NCI-H2227 (cell line): Measurements from ENCODE around the gene NLK.
A peak's percentile ranks its signal among the peaks of the same experiment; 100 is the strongest.
"Not testable (repeated sequence)": the region's sequence is repeated elsewhere in the genome, so short reads cannot be mapped to it uniquely, and the experiment has no call there.

Experiments used
- DNase-seq: peaks from one replicate; lab custom pipeline; 2025; ENCODE audit not compliant: unreplicated experiment; lab: John Stamatoyannopoulos, UW

Gene NLK

DNA sequence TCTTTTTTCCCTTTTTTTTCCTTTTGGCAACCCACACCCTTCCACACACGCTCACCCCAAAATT, at the start of gene NLK:
Gene NLK (plus strand): TSS at position 21 of the 64 bp plus-strand sequence. CDS start 197 bp downstream, outside the sequence.
- DNase-seq = no peak

DNA sequence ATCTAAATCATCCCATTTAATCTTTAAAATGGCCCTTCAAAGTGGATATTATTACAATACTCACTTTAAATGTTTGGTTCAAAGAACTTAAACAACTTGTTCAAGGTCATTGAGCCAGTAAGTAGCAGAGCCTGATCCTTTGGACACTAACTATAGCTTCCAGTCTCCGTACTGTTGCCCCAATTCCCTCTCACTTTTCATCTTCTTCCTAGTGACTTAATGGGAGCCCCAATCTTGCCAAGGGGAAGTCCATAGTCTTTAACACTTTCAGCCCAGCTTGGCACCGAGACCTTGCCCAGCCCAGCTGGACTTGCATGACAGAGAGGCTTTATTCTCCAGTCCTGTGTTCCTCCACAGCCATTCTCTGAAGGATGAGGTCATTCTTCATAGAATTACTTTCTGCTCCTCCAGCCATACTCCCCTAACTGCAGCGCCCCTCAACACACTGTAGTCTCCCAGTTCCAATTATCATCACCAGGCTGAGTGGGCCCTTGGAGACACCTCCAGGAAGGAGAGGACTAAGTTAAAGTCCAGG, 49.2 kb upstream of the NLK start:
- no peak for DNase-seq

DNA sequence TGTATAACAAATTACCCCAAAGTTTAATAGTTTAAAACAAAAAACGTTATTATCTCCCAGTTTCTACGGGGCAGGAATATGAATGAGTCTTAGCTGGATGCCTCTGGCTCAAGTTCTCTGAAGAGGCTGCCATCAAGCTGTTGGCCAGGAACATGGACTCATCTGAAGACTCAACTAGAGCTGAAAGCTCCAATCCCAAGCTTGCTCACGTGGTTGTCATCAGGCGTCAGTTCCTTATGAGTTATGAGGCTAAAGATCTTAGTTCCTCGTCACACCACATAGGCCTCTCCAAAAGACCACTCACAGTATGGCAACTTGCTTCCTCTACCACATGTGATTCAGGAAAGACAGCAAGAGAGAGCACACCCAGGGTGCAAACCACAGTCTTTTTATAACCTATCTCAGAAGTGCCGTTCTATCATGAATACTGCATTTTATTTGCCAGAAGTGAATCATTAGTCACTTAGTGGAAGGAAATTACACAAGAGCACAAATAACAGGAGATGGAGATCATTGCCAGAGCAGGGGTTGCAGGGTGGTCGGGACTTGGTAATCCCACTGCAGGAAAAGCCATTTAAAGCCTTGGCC, 48.7 kb upstream of the NLK start:
- no peak for DNase-seq

- no peak for DNase-seq
These were observed 47.9 kb upstream of the NLK start for GRCh38 chr17:27994586-27994985.

GRCh38 chr17:27995554-27995953, 46.9 kb upstream of the NLK start:
- DNase-seq = no peak

GRCh38 chr17:27996202-27997043, 46.1 kb upstream of the NLK start:
- DNase-seq = peak; percentile 16

GRCh38 chr17:27997044-27997401, 45.5 kb upstream of the NLK start:
- DNase-seq = no peak

GRCh38 chr17:27997522-27997921, 45.0 kb upstream of the NLK start:
- no peak for DNase-seq

- peak; percentile 53 for DNase-seq
These were observed 41.3 kb upstream of the NLK start for GRCh38 chr17:28001149-28001548.

DNA sequence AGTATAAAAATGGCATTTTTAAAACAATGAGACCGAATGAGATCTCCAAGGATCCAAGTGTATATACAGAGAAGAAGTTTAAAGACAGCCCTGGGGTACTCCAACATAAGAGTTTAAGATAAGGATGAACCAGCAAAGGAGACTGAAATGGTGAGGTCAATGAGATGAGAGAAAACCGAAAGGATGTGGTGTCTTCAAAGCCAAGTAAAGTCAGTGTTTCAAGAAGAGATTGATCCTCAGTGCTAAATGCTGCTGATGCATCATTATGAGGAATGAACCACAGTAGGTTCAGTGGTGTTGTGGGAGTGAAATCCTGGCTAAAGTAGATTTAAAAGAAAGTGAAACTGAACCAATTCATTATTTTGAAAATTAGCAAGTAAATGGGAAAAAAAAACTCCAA, 38.1 kb upstream of the NLK start:
- DNase-seq = no peak

GRCh38 chr17:28007925-28008324, 34.6 kb upstream of the NLK start:
- not testable (repeated sequence) for DNase-seq

GRCh38 chr17:28008513-28008912, 34.0 kb upstream of the NLK start:
- no peak for DNase-seq

GRCh38 chr17:28010406-28010805, 32.1 kb upstream of the NLK start:
- no peak for DNase-seq

DNA sequence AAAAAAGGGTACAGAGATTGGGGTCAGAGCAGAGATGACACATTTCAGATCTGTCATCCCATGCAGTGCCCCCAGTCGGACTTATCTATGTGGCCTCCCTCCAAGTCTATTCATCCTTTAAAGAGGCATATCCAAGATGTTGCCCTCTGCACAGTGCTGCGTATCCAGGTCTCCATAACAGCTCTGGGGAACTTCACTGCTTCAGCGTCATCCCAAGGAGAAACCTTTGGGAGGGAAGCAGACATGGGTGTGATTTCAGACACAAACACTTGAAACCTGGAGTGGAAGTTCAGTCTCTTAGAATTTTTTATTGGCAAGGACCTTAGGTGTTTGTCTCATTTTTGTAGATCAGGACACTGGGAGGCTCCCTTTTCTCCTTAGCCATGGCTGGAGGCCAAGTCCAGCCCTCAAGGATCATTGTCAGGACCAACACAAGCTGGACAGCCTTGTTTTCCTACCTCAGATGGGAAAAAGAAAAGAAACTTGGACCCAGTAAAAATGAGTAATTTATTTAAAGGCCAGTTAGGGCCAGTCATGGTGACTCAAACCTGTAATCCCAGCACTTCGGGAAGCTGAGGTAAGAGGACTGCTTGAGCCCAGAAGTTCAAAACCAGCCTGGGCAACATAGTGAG, 23.9 kb upstream of the NLK start:
- DNase-seq = no peak

GRCh38 chr17:28020515-28020914, 22.0 kb upstream of the NLK start:
- DNase-seq = no peak

DNA sequence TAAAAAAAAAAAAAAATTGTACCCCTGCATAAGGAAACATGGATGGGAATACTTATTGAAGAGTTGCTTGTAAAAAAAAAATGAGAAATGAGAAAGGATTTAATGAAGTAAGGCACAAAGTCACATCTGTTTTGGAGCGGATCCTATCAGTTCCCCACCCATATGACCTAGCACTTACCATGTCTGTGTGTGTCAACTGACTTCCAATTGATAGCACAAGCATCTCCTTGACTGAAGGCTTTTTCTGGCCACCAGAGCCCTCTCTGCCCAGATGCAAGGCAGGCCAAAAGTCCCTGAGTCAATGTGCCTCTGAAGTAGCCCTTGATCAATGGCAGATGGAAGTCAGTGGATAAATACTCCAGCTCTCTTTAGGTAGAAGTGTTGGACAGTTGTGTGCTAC, 13.4 kb upstream of the NLK start:
- DNase-seq = no peak

GRCh38 chr17:28030386-28030785, 12.1 kb upstream of the NLK start:
- DNase-seq = no peak

DNA sequence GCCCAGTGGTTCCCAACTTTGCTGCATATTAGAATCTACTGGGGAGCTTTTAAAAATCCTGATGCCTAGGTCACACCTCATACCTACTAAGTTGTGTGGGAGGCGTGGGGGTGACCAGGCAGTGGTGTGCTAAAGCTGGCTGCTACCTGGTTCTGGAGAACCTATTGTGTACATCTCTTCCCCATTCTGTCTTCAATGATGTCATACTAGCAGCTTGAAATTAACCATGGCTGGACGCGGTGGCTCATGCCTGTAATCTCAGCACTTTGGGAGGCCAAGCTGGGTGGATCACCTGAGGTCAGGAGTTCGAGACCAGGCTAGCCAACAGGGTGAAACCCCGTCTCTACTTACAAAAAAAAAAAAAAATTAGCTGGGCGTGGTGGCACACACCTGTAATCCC, 11.3 kb upstream of the NLK start:
- no peak for DNase-seq

DNA sequence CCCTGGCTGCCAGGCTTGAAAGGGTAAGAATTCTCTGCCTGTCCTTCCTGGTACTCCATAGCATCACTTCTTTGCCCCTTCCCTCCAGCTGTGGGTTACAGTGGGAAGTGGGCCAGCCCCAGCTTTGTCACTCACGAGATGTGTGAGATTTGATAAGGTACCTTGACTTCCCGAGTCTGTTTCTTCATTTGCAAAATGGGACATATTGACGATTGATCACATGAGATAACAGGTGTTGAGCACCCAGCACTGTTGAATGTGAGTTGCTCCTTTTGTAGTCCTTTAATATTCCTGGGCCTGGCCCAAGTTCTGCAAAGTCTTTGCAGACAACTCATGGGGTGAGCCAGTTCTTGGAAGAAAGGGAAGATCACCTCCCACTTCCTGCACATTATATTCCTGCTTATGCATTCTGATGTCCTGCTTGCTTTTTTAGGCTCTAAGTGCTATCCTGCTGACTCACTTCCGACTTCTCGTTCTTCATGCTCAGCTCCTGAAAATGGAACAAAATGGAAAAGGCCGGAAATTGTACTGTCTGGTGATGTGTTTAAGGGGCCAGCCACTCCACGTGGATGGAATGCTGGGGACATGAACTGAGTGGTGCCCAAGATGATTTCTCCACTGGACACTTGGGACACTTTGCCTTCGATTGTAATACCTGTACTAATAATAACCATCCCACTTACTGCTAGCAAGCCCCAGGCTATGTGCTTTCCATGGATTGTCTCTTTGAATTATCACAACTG, 8.3 kb upstream of the NLK start:
- DNase-seq = no peak

- DNase-seq = not testable (repeated sequence)
These were observed 7.0 kb upstream of the NLK start for GRCh38 chr17:28035452-28035851.

DNA sequence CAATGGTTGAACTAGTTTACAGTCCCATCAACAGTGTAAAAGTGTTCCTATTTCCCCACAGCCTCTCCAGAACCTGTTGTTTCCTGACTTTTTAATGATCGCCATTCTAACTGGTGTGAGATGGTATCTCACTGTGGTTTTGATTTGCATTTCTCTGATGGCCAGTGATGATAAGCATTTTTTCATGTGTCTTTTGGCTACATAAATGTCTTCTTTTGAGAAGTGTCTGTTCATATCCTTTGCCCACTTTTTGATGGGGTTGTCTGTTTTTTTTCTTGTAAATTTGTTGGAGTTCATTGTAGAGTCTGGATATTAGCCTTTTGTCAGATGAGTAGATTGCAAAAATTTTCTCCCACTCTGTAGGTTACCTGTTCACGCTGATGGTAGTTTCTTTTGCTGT, 6.6 kb upstream of the NLK start:
- not testable (repeated sequence) for DNase-seq

DNA sequence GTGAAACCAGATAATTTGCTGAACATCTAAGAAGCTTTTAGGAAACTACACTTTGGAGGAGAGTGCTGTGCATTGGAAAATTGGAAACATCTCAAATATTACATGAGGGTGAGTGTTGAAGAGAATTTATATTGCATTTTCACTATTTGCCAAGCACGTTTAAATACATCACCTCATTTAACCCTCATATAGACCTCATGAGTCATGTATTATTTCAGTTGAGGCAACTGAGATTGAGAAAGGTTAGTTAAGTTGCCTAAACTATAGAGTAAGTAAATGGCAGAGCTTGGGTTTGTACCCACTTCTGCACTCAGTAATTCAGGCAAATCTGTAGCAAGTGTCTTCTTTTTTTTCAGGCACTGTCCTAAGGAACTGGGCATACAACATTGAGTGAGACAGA, 3.7 kb upstream of the NLK start:
- no peak for DNase-seq
